Stimulated activated CD4-positive, alpha-beta T cell treated with anti-CD3 and anti-CD28 coated beads, Interleukin-1b, Interleukin-23, amount 100 ng/mL, for 48 hours (primary cell): ENCODE measurements around the gene MIPEP.
"Not testable (repeated sequence)": the region's sequence is repeated elsewhere in the genome, so short reads cannot be mapped to it uniquely, and the experiment has no call there.

Source experiments
- DNase-seq: peaks from one replicate; pipeline ENCODE4 v3.0.0-alpha.2; 2020

Gene MIPEP

GRCh38 chr13:23888658-23889614 is at the start of gene MIPEP:
Gene MIPEP, minus strand, starts transcription at chr13:23889400. Its CDS starts 80 bp downstream, at chr13:23889320.
- DNase-seq, result peak; percentile 90

DNA sequence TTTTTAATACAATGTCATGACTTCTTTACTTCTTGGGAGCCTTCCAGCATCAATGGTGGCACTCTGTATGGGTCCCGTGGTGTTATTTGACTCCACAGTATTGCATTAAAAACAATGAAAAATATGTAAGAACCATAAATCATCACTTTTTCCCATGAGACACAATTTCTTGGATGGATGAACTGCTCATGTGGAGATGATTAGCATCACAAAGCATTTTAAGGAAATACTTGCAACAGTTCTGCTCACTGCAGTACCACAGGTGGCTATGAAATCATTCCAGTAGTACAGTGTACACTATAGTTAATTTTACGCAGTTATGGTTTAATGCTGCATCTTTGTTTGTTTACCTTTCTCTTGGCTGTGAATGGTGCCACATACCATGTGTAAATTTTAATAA is 45.3 kb upstream of the MIPEP start:
- DNase-seq, result no peak

DNA sequence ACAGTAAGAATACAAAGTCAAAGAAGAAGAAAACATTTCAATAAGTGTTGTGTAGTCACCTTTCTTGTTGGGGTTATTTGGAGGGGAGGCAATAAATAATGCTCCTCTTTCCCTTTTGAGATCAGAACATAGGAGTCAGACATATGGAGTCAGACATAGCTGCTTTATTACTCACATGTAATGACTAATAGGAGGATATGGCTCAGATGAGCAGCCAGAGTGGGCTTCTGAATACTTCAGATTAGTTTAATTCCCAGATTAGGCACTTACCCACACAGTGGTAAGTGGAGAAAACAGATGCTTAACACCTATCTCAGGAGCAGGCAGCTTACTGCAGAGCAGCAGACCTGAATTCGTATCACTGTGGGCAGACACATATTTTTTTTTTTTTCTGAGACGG is 39.8 kb upstream of the MIPEP start:
- DNase-seq, result no peak

GRCh38 chr13:23923031-23923430 is 33.8 kb upstream of the MIPEP start:
- no peak for DNase-seq

DNA sequence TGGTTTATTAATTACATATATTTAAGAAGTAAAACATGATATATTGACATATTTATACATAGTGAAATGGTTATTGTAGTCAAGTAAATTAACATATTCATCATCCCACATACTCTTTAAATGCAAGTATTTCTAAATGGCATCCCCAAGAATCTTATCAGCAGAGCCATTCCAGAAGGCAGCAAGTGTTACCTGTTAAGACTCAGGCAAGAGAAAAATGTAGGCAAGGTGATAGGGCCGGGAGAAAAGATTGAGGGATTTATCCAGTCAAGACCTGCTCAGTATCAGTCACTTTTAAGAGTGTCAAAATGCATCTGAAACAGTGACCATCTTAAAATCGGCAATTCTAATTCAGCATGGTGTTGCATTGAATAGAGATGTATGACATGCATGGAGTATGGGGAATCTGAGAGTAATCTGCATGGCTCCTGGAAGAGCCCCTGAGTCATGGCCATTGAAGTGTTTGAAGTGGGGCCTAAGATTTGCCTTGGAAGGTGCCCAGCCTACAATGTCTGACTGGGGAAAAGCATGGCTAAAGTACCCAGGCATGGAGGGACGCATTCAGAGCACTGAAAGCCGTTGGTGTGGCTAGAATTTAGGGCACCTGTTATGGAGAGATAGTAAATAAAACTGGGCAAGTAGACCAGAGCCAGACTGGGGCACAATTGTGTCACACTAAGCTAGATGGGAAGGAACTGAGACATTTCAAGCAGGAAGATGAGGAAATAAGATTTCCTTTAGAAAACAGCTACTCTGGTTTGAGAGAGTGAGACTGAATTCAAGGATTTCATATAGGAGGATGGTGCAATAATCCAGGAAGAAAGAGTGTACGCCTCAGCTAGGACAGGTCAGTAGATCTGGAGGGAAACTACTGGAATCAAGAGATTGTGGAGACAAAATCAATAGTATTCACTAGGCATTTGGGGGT is 33.1 kb upstream of the MIPEP start:
- no peak for DNase-seq

DNA sequence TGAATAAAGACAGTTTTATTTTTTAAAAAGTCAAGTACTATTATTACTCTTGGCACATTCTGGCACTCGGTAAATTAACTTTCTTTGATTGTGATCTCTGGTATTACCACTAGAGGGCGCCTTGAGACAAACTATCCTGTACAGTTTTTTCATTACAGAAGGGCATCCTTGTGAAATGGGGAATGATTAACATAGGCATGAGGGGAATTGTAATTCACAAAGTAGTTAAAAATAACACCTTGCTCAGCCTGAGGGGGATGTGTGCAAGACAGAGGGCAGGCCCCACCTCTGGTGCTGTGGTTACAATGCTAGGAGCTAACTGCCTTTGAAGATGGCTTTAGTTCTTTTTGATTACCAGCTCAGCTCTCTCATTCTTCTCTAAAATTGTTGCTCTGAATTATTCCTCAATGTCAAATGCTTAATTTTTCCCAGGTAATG is 32.3 kb upstream of the MIPEP start:
- DNase-seq, result no peak

- DNase-seq, result no peak
Measured at GRCh38 chr13:23919006-23919405, 29.8 kb upstream of the MIPEP start.

DNA sequence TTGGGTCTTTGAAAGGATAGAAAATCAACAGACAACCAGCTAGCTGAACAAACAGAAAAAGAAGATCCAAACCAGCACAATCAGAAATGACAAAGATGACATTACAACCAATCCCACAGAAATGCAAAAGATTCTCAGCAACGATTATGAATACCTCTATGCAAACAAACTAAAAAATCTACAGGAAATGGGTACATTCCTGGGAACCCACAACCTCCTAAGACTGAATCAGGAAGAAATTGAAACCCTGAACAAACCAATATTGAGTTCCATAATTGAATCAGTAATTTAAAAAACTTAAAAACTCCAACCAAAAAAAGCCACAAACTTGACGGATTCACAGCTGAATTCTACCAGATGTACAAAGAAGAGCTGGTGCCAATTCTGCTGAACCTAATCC is 29.0 kb upstream of the MIPEP start:
- DNase-seq, result no peak

DNA sequence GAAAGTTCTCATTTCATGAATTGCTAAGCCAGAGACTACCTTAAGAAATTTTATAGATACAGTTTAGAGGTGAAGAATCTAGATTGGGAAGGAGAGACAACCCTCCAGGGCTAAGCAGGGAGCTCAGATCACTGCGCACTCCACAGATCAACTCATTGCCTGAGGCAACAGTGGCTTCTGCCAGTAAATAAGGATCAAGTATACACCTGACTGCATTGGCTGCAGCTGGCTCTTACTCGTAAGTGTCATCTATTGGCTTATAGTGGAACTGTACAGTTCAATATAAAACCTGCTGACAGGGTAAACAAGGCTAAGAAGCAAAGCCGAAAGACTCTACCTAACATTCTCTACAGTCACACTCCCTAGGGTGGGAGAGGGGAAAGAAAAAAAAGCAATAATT is 26.1 kb upstream of the MIPEP start:
- DNase-seq, result no peak

- DNase-seq, result no peak
Measured at GRCh38 chr13:23912469-23912868, 23.3 kb upstream of the MIPEP start.

DNA sequence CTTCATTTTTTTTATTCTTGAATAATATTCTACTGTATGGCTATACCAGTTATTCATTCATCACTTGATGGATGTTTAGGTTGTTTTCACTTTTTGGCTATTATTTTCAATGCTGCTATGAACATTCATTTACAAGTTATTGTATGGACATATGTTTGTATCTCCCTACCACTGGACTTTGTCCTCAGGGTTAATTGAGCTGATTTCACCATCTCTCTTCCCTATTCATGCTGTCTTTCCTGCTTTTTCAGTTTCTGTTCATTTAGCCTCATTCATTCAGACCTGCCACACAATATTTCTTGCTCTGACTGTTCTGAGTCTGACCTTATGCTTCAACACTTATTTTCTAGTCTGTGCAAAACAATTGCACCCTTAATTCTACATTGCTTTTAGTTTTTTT is 20.4 kb upstream of the MIPEP start:
- no peak for DNase-seq

GRCh38 chr13:23905766-23906165 is 16.6 kb upstream of the MIPEP start:
- no peak for DNase-seq

DNA sequence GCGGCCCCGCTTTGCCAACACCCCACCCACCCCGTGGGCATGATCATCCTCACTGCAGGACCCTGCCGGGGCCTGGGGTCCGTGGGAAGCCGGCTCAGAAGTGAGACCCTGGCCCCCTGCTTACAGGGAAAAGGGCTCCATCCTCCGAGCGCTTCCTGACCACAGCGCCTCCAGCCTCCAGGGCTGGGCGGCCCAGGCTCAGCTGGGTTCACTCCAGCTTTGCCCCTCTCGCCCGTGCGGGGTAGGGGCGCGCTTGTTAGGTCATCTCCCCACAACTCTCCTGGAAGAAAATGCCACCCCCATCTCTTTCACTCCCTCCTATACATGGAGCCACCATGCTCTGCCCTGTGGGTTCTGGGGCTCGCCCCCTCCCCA is 14.7 kb upstream of the MIPEP start:
- DNase-seq, result no peak

DNA sequence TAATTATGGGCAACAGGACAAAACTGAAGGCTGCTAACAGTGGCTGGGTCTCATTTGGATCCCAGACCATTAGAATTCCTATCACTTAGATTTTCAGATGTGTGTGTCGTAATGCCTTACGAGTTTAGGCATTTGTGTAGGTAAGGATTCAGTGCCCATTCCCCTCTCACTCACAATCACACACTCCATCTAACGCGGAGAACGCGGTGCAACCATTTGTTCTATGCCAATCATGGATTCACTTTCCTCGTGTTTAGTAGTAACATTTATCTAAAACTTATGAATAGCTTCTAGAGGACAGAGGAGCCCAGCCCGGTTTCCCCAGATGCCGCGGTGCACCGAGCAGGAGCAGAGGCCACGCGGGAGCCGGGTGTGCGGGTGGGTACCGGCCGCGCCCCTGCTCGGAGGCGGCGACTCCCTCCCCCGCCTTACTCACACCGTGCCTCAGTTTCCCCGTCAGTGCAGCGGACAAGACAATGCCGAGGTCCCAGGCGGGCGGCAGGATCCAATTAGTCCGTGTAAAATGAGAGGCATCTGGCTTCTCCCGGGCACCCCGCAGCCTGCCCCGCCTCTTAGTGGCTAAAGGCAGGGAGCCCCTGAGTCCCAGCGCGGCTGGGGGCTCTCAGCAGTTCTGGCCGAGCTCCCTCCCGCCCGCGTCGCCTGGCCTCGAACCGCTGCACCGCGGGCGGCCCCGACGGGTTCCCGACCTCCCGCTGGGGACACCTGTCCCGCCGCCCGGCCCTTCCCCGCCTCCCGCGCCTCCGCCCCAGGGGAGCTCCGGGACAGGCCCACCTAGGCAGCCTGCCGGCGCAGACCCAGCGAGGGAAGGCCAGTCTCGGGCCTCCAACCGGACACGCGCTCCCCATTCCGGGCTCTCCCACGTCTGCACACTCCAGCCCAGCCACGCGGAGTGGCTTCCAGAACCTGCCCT is 14.0 kb upstream of the MIPEP start:
- no peak for DNase-seq

GRCh38 chr13:23901365-23901764 is 12.2 kb upstream of the MIPEP start:
- DNase-seq, result no peak

GRCh38 chr13:23899555-23899954 is 10.4 kb upstream of the MIPEP start:
- DNase-seq, result no peak

GRCh38 chr13:23898101-23898500 is 8.9 kb upstream of the MIPEP start:
- DNase-seq, result no peak

- not testable (repeated sequence) for DNase-seq
Measured at GRCh38 chr13:23897452-23897919, 8.3 kb upstream of the MIPEP start, which contains the start of gene C1QTNF9B. Gene C1QTNF9B, minus strand, starts transcription at chr13:23897502.

DNA sequence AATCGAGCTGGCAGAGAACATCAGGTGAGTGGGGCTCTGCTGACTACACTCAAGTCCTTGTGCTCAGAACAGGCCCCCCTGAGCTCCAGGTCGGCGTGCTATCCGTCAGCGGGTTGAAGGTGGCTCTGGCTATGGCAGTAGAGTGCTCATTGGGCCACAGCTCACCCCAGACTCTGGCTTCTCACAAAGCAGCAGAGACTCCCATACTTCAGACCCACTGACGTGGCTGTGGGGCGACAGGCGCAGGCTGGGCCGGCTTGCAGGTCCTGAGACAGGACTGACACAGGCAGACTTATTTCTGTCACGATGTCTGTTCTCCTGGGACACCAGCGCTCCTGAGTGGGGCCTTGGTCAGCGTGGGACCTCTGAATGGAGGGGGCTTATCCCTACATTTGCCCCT is 5.5 kb upstream of the MIPEP start:
- not testable (repeated sequence) for DNase-seq

DNA sequence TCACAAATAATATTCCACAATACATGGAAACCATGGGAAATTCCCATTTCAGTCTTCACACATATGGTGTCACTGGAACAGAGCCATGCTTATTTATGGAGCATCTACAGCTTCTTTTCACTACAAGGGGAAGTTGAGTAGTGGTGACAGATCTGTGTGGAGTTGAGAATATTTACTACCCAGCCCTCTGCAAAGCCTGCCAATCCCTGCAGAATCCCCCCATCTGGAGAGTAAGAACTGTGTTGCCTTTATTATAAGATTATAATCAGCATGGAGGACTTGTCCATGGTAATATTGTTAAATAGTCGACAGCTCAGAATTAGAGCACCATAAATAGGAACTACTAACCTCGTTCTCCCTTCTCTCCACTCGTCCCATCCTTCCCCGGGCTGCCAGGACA is 4.6 kb upstream of the MIPEP start:
- not testable (repeated sequence) for DNase-seq

DNA sequence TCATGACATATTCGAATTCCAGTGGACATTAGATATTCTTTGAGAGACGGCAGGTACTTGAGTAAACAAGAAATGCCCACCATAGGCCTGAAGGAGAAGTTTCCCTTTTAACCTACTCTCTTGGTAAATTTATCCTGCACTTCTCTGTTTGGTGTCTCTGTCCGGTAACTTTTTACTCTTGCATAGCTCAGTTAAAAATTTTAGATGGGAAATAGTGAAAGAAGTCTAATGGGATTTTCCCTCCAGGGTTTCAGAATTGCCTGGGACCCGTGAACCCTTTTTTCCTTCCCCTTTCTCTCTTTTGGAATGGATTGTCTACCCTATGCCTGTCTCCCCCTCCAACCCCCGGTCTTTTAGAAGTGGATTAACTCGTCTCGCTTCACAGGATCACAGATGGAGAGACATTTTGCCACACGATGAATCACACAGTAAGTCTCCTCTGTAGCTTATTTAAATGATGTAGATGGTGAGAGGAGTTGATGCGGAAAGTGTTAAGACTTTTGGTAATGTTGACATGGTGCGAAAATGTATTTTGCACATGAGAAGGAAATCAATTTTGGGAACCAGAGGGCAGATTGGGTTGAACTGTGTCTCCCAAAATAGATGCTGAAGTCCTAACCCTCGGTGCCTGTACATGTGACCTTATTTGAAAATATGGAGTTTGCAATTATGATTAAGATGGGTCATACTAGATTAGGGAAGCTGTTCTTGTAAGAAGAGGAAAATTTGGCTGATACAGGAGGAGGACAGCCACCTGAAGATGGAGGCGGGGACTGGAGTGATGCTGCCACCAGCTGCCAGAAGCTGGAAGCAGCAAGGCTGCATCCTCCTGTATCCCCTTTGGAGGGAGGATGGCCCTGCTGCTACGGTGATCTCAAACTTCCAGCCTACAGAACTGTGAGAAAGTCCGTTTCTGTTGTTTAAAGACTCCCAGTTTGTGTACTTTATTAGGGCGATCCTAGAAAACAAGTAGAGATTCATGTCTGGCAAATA is 711 bp upstream of the MIPEP start:
- no peak for DNase-seq
